ENCODE data around the gene TTC24.
"Not testable (repeated sequence)": the region's sequence is repeated elsewhere in the genome, so short reads cannot be mapped to it uniquely, and the experiment has no call there.

The TTC24 gene

GRCh38 chr1:156579472-156579871 is at the start of gene TTC24:
TTC24 (plus strand) TSS chr1:156579723; CDS start chr1:156581365, 1,642 bp downstream.
- no peak for DNase-seq

GRCh38 chr1:156530006-156530405 is 49.5 kb upstream of the TTC24 start:
- DNase-seq: no peak

GRCh38 chr1:156532374-156532773 is 47.1 kb upstream of the TTC24 start:
- DNase-seq: no peak

- no peak for DNase-seq
Measured at GRCh38 chr1:156533568-156534220, 45.8 kb upstream of the TTC24 start.

GRCh38 chr1:156534424-156535060 is 45.0 kb upstream of the TTC24 start:
- DNase-seq: no peak

- DNase-seq: no peak
Measured at GRCh38 chr1:156537027-156537426, 42.5 kb upstream of the TTC24 start.

GRCh38 chr1:156538711-156539440 is 40.6 kb upstream of the TTC24 start:
- DNase-seq: no peak

GRCh38 chr1:156539818-156540355 is 39.6 kb upstream of the TTC24 start:
- no peak for DNase-seq

- no peak for DNase-seq
Measured at GRCh38 chr1:156540955-156541354, 38.6 kb upstream of the TTC24 start.

GRCh38 chr1:156543066-156543465 is 36.5 kb upstream of the TTC24 start:
- DNase-seq: no peak

- DNase-seq: no peak
Measured at GRCh38 chr1:156544592-156545102, 34.9 kb upstream of the TTC24 start.

- DNase-seq: no peak
Measured at GRCh38 chr1:156546267-156546666, 33.3 kb upstream of the TTC24 start.

GRCh38 chr1:156547434-156547833 is 32.1 kb upstream of the TTC24 start:
- DNase-seq: no peak

GRCh38 chr1:156547982-156548381 is 31.5 kb upstream of the TTC24 start:
- no peak for DNase-seq

GRCh38 chr1:156549390-156549789 is 30.1 kb upstream of the TTC24 start:
- DNase-seq: no peak

GRCh38 chr1:156549831-156550230 is 29.7 kb upstream of the TTC24 start:
- DNase-seq: no peak

- DNase-seq: no peak
Measured at GRCh38 chr1:156550346-156550745, 29.2 kb upstream of the TTC24 start.

- no peak for DNase-seq
Measured at GRCh38 chr1:156551066-156551643, 28.4 kb upstream of the TTC24 start.

- DNase-seq: no peak
Measured at GRCh38 chr1:156551869-156552268, 27.7 kb upstream of the TTC24 start.

- DNase-seq: no peak
Measured at GRCh38 chr1:156552518-156552917, 27.0 kb upstream of the TTC24 start.

- not testable (repeated sequence) for DNase-seq
Measured at GRCh38 chr1:156552937-156553336, 26.6 kb upstream of the TTC24 start.

- no peak for DNase-seq
Measured at GRCh38 chr1:156553860-156554485, 25.6 kb upstream of the TTC24 start.

- DNase-seq: no peak
Measured at GRCh38 chr1:156554971-156555370, 24.6 kb upstream of the TTC24 start.

Measured in NCI-H1105 (cell line).